Upper lobe of right lung (tissue), 1 donor: ENCODE results near the gene EXOC4. TPM values are rescaled to one million over a fixed set of nuclear protein-coding genes. Genes with fewer than 3 reads are reported as not detected.

Experiments used
- ATAC-seq: fragments of 200-7000 bp; cut with Tn5 transposase; one replicate; pipeline ENCODE4 v1.9.1; 2020; ENCODE audit warnings: mild to moderate bottlenecking, moderate library complexity
- DNase-seq: peaks from one replicate; pipeline ENCODE4 v3.0.0-alpha.2; 2020
- H3K27ac ChIP-seq: fragments of 200-600 bp; one replicate; pipeline ENCODE4 v1.8.0; 2022
- H3K27me3 ChIP-seq: fragments of 200-600 bp; one replicate; pipeline ENCODE4 v1.8.0; 2022; ENCODE audit warnings: mild to moderate bottlenecking
- H3K36me3 ChIP-seq: fragments of 200-600 bp; one replicate; pipeline ENCODE4 v1.8.0; 2022
- H3K4me1 ChIP-seq: fragments of 200-600 bp; one replicate; pipeline ENCODE4 v1.8.0; 2022
- H3K4me3 ChIP-seq: fragments of 200-600 bp; one replicate; pipeline ENCODE4 v1.8.0; 2022; ENCODE audit warnings: mild to moderate bottlenecking
- H3K9me3 ChIP-seq: fragments of 200-600 bp; one replicate; pipeline ENCODE4 v1.8.0; 2022
- CTCF ChIP-seq: fragments of 200-600 bp; IDR thresholded peaks from one replicate; pipeline ENCODE4 v1.8.0; 2022; ENCODE audit warnings: antibody characterized with exemption
- intact Hi-C: fragments of 100-400 bp; cut with DNase I; formaldehyde crosslinking; loops from one replicate; pipeline ENCODE4 v1.11.0; 2022
- total RNA-seq: library from RNA; stranded (reverse); fragmentation: NEBNext Ultra II Directional; extraction: Animal tissue kit (Norgen Biotek cat#: 25700); gene quantifications from one replicate; pipeline ENCODE4 v1.2.1, GENCODE V29; 2021
- donor health status: DM: no; HTN: yes; CAD: no; lungs with severe emphysema.

EXOC4 gene
- total RNA-seq, 1 donor from 2014 or later = 73.5 TPM

DNA sequence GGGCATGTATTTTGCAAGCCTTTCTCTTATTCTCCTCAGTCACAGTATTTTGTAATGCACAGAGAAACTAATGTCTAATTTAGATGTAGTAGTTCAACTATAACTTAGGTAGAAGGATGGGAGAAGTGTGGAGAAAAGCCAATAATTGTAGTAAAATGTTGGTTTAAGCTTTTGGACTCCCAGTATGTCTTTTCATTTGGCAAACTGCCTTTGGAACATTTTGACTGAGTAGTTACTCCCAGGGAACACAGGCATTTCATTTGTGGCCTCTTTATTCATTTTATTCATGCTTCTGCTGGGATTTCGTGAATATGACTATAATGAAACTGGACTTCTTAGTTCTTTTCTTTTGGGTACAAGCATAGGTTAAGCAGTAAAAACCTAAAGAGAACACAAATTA, 79.0 kb downstream of the EXOC4 start:
- intact Hi-C loops = no loop called here
- Histone ChIP-seq H3K27ac (no peak overlapping the region), H3K9me3 (no peaks in the 10 kb centered on the region), H3K36me3 (no peaks in the 10 kb centered on the region), H3K4me3 (no peak overlapping the region), H3K27me3 (no peaks in the 10 kb centered on the region), H3K4me1 (no peaks in the 10 kb centered on the region)
- no peak for DNase-seq
- no peak for TF ChIP-seq CTCF
- ATAC-seq = no peak

DNA sequence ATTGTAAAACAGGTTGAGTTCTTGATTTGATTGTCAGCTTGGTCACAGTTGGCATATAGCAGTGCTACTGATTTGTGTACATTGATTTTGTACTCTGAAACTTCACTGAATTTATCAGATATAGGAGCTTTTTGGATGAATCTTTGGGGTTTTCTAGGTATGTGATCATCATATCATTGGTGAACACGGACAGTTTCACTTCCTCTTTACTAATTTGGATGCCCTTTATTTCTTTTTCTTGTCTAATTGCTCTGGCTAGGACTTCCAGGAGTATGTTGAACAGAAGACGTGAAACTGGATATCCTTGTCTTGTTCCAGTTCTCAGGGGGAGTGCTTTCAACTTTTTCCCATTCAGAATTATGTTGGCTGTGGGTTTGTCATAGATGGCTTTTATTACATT, 86.9 kb downstream of the EXOC4 start:
- Histone ChIP-seq H3K27ac (no peak overlapping the region), H3K27me3 (no peaks in the 10 kb centered on the region), H3K9me3 (peaks cover 30% of the 10 kb centered on the region), H3K4me3 (no peak overlapping the region), H3K36me3 (no peaks in the 10 kb centered on the region), H3K4me1 (no peaks in the 10 kb centered on the region)
- TF ChIP-seq CTCF = no peak
- ATAC-seq (no peak), DNase-seq (no peak)
- intact Hi-C loops = no loop called here

DNA sequence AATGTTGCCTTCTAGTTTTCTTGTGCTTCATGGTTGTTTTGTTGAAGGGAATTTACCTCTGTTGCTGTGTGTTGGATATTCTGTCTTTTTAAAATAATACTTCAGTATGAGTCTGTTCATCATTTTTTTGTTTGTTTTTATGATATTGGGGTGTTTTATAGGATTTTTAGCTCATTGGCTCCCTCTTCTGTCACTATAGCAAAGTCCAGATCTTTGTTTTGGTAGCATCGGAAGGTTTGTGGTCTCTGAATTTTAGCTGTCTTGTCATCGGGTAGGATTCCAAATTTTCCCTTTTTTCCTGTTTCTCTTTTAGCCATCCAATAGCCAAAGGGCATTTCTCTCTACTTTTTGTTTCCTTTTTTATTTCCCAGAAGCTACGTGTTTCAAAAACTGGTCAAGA, 91.4 kb downstream of the EXOC4 start:
- Histone ChIP-seq H3K36me3 (no peaks in the 10 kb centered on the region), H3K4me3 (no peak overlapping the region), H3K4me1 (no peaks in the 10 kb centered on the region), H3K9me3 (peaks cover 26% of the 10 kb centered on the region), H3K27me3 (no peaks in the 10 kb centered on the region), H3K27ac (no peak overlapping the region)
- DNase-seq (no peak), ATAC-seq (no peak)
- intact Hi-C loops = no loop called here
- TF ChIP-seq CTCF = no peak

- ATAC-seq (no peak), DNase-seq (no peak)
- Histone ChIP-seq H3K4me3 (no peak overlapping the region), H3K36me3 (no peaks in the 10 kb centered on the region), H3K4me1 (no peaks in the 10 kb centered on the region), H3K27me3 (no peaks in the 10 kb centered on the region), H3K9me3 (peaks cover 15% of the 10 kb centered on the region), H3K27ac (no peak overlapping the region)
- no peak for TF ChIP-seq CTCF
- intact Hi-C loops = no loop called here
Observed at GRCh38 chr7:133345690-133346421, 93.0 kb downstream of the EXOC4 start.

- Histone ChIP-seq H3K36me3 (no peaks in the 10 kb centered on the region), H3K4me3 (no peak overlapping the region), H3K4me1 (no peaks in the 10 kb centered on the region), H3K27ac (no peak overlapping the region), H3K27me3 (no peaks in the 10 kb centered on the region), H3K9me3 (peaks cover 9% of the 10 kb centered on the region)
- intact Hi-C loops = no loop called here
- DNase-seq (no peak), ATAC-seq (no peak)
- no peak for TF ChIP-seq CTCF
Observed at GRCh38 chr7:133348250-133348649, 95.4 kb downstream of the EXOC4 start.

DNA sequence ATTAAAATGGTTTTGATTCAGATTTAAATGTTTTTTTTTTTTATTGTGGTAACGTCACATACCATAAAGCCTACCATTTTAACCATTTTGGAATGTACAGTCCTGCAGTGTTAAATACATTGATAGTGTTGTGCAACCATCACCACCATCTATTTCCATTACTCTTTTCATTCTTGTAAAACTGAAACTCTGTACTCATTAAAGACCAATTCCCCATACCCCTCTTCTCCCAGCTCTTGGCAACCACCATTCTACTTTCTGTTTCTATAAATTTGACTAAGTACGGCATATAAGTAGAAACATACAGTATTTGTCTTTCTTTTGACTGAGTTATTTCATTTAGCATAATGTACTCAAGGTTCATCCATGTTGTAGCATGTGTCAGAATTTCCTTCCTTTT, 96.2 kb downstream of the EXOC4 start:
- no peak for DNase-seq
- H3K4me1 ChIP-seq = no peaks in the 10 kb centered on the region
- H3K4me3 ChIP-seq = no peak overlapping the region
- TF ChIP-seq CTCF = no peak
- H3K9me3 ChIP-seq = peaks cover 14% of the 10 kb centered on the region
- no peak overlapping the region for H3K27ac ChIP-seq
- intact Hi-C loops = no loop called here
- no peaks in the 10 kb centered on the region for H3K36me3 ChIP-seq
- ATAC-seq = no peak
- H3K27me3 ChIP-seq = no peaks in the 10 kb centered on the region
